LNCAP (cell line): ENCODE results near the gene THAP3.

Source experiments
- CTCF ChIP-seq: fragments of 450-650 bp; IDR thresholded peaks from 2 replicates; pipeline ENCODE4 v1.5.1; 2017; ENCODE audit warnings: mild to moderate bottlenecking

The THAP3 gene

GRCh38 chr1:6646499-6647148 is 22.0 kb downstream of the THAP3 start:
- TF ChIP-seq CTCF = peak; percentile 55

GRCh38 chr1:6648556-6648955 is 23.9 kb downstream of the THAP3 start:
- TF ChIP-seq CTCF = no peak

- TF ChIP-seq CTCF = no peak
These were observed 27.2 kb downstream of the THAP3 start for GRCh38 chr1:6651909-6652308.

GRCh38 chr1:6652986-6653385 is 28.3 kb downstream of the THAP3 start:
- no peak for TF ChIP-seq CTCF

GRCh38 chr1:6653436-6654290 is 29.0 kb downstream of the THAP3 start:
- no peak for TF ChIP-seq CTCF

- TF ChIP-seq CTCF = no peak
These were observed 32.5 kb downstream of the THAP3 start for GRCh38 chr1:6657138-6657537.

GRCh38 chr1:6658359-6659060 is 33.8 kb downstream of the THAP3 start:
- no peak for TF ChIP-seq CTCF
